ENCODE results near the gene CHRNA10. TPM values are rescaled to one million over a fixed set of nuclear protein-coding genes. Genes with fewer than 3 reads are reported as not detected.

Gene CHRNA10
- total RNA-seq, 1 experiment from 2014 or later = 1.7 TPM

DNA sequence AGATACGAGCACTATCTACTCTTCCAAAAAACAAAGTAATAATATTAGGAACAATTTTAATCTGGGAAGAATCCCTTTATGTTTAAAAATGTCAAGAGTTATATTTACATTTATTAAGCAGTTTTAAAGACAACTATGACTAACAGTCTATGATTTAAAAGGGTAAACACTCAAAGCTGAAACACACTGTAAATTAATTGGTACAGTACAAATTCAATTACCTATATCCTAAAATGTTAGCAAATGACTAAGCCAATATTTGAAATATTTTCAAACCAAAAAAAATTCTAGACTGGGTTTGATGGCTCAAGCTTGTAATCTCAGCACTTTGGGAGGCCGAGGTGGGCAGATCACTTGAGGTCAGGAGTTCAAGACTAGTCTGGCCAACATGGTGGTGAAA is 36.0 kb upstream of the CHRNA10 start:
- peaks cover 50% of the 10 kb centered on the region for H3K36me3 Mint-ChIP-seq
- H3K27me3 Mint-ChIP-seq (ENCODE audit: low read depth) = no peaks in the 10 kb centered on the region; the same call in 1 of the 2 replicates
- ChIA-PET POLR2A (no interaction called here), CTCF (no interaction called here)
- no peaks in the 10 kb centered on the region for H3K9me3 Mint-ChIP-seq
- no peak overlapping the region; the same call in 1 of the 2 replicates for H3K27ac Mint-ChIP-seq
- peaks cover 21% of the 10 kb centered on the region for H3K4me1 Mint-ChIP-seq
- TF ChIP-seq ZNF416 (CRISPR knock-in tag; IDR thresholded peaks at IDR 0.05) (no peak), TCF7 (CRISPR knock-in tag; IDR thresholded peaks at IDR 0.05; ENCODE audit: low read depth) (no peak), ZNF232 (CRISPR knock-in tag; IDR thresholded peaks at IDR 0.05) (no peak), NFATC4 (CRISPR knock-in tag; IDR thresholded peaks at IDR 0.05) (no peak), JUN (CRISPR knock-in tag; IDR thresholded peaks at IDR 0.05) (no peak), ETV6 (CRISPR knock-in tag; IDR thresholded peaks at IDR 0.05) (no peak), PRRX2 (CRISPR knock-in tag; IDR thresholded peaks at IDR 0.05) (no peak), ZNF263 (CRISPR knock-in tag; IDR thresholded peaks at IDR 0.05; ENCODE audit: low read depth) (no peak), ZNF671 (CRISPR knock-in tag; IDR thresholded peaks at IDR 0.05) (no peak)
- TF ChIP-seq, protein P1, sequence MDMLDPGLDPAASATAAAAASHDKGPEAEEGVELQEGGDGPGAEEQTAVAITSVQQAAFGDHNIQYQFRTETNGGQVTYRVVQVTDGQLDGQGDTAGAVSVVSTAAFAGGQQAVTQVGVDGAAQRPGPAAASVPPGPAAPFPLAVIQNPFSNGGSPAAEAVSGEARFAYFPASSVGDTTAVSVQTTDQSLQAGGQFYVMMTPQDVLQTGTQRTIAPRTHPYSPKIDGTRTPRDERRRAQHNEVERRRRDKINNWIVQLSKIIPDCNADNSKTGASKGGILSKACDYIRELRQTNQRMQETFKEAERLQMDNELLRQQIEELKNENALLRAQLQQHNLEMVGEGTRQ (CRISPR knock-in tag; IDR thresholded peaks at IDR 0.05) = no peak
- TF ChIP-seq, protein P2, sequence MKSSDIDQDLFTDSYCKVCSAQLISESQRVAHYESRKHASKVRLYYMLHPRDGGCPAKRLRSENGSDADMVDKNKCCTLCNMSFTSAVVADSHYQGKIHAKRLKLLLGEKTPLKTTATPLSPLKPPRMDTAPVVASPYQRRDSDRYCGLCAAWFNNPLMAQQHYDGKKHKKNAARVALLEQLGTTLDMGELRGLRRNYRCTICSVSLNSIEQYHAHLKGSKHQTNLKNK (CRISPR knock-in tag; IDR thresholded peaks at IDR 0.05) = no peak
- TF ChIP-seq, protein P3, sequence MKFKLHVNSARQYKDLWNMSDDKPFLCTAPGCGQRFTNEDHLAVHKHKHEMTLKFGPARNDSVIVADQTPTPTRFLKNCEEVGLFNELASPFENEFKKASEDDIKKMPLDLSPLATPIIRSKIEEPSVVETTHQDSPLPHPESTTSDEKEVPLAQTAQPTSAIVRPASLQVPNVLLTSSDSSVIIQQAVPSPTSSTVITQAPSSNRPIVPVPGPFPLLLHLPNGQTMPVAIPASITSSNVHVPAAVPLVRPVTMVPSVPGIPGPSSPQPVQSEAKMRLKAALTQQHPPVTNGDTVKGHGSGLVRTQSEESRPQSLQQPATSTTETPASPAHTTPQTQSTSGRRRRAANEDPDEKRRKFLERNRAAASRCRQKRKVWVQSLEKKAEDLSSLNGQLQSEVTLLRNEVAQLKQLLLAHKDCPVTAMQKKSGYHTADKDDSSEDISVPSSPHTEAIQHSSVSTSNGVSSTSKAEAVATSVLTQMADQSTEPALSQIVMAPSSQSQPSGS (CRISPR knock-in tag; IDR thresholded peaks at IDR 0.05; ENCODE audit: borderline replicate concordance, low read depth) = no peak
- H3K4me3 Mint-ChIP-seq = no peak overlapping the region
- ATAC-seq (no peak), DNase-seq (ENCODE audit: low spot score) (no peak)

DNA sequence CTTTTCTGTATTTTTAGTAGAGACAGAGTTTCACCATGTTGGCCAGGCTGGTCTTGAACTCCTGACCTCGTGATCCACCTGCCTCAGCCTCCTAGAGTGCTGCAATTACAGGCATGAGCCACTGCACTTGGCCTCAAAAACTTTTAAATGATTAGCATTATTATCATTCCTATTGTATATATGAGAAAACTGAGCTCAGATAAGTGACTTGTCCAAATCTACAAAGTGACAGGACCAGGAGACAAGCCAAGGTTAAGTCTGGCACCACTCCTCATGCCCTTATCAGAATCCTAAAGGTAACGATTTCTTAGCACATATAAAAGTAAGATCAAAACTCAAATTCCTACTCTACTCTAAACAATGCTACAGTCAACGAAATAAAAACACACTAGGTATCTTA is 32.2 kb upstream of the CHRNA10 start:
- Mint-ChIP-seq H3K27ac (no peak overlapping the region), H3K4me1 (no peaks in the 10 kb centered on the region), H3K36me3 (peaks cover 68% of the 10 kb centered on the region), H3K27me3 (ENCODE audit: low read depth) (no peaks in the 10 kb centered on the region), H3K9me3 (no peaks in the 10 kb centered on the region), H3K4me3 (no peak overlapping the region)
- no peak for DNase-seq (ENCODE audit: low spot score)
- no peak for TF ChIP-seq SMAD4 (CRISPR knock-in tag; IDR thresholded peaks at IDR 0.05)
- ChIA-PET POLR2A (no interaction called here), CTCF (no interaction called here)
- no peak for ATAC-seq

DNA sequence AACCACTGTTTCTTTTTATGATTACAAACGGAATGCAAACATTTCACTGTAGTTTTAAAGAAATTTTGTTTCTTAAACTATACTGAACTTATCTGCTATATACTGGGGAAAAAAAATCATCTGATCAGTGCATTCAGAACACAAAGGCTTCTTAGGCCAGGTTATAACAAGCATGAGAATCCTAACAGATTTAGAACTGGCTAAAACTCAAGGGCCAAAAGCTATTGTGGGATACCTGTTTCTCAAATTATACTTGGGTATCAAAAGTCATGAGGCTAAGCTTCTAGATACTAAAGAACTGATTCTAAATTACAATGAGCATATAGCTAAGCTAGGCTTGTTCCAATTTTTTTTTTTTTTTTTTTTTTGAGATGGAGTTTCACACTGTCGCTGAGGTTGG is 29.7 kb upstream of the CHRNA10 start:
- H3K36me3 Mint-ChIP-seq = peaks cover 65% of the 10 kb centered on the region
- ATAC-seq = no peak
- CTCF ChIA-PET = interaction anchor here (0.7 kb wide), 1 partner anchor 58 kb away, joined by 4 read pairs; no protein-coding TSS in a partner anchor

More for the DNA sequence above, 29.7 kb upstream of the CHRNA10 start:
- Mint-ChIP-seq H3K4me1 (no peaks in the 10 kb centered on the region), H3K27ac (peak overlapping the region; percentile 39; the same call in 1 of the 2 replicates), H3K4me3 (no peak overlapping the region), H3K27me3 (ENCODE audit: low read depth) (no peaks in the 10 kb centered on the region), H3K9me3 (no peaks in the 10 kb centered on the region)
- POLR2A ChIA-PET = no interaction called here
- DNase-seq (ENCODE audit: low spot score) = no peak
- TF ChIP-seq, protein P4, sequence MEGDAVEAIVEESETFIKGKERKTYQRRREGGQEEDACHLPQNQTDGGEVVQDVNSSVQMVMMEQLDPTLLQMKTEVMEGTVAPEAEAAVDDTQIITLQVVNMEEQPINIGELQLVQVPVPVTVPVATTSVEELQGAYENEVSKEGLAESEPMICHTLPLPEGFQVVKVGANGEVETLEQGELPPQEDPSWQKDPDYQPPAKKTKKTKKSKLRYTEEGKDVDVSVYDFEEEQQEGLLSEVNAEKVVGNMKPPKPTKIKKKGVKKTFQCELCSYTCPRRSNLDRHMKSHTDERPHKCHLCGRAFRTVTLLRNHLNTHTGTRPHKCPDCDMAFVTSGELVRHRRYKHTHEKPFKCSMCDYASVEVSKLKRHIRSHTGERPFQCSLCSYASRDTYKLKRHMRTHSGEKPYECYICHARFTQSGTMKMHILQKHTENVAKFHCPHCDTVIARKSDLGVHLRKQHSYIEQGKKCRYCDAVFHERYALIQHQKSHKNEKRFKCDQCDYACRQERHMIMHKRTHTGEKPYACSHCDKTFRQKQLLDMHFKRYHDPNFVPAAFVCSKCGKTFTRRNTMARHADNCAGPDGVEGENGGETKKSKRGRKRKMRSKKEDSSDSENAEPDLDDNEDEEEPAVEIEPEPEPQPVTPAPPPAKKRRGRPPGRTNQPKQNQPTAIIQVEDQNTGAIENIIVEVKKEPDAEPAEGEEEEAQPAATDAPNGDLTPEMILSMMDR (IDR thresholded peaks at IDR 0.05) = no peak
- TF ChIP-seq RELA (CRISPR knock-in tag; IDR thresholded peaks at IDR 0.05; ENCODE audit: borderline replicate concordance) (no peak), NR2C2 (CRISPR knock-in tag; IDR thresholded peaks at IDR 0.05) (no peak)
- TF ChIP-seq, protein P5, sequence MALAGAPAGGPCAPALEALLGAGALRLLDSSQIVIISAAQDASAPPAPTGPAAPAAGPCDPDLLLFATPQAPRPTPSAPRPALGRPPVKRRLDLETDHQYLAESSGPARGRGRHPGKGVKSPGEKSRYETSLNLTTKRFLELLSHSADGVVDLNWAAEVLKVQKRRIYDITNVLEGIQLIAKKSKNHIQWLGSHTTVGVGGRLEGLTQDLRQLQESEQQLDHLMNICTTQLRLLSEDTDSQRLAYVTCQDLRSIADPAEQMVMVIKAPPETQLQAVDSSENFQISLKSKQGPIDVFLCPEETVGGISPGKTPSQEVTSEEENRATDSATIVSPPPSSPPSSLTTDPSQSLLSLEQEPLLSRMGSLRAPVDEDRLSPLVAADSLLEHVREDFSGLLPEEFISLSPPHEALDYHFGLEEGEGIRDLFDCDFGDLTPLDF (CRISPR knock-in tag; IDR thresholded peaks at IDR 0.05) = no peak
